ENCODE results near the gene YY1AP1. TPM values are rescaled to one million over a fixed set of nuclear protein-coding genes. Genes with fewer than 3 reads are reported as not detected.
"Not testable (repeated sequence)": the region's sequence is repeated elsewhere in the genome, so short reads cannot be mapped to it uniquely, and the experiment has no call there.

Gene YY1AP1
- total RNA-seq, 4 donors from 2014 or later: 79.1 to 6,578 (median 156) TPM

- no peak overlapping the region for H3K27ac ChIP-seq
- H3K4me1 ChIP-seq: no peaks in the 10 kb centered on the region
- intact Hi-C loops (cut with DNase I; ENCODE audit: low total_unique reads): no loop called here
- no peak for DNase-seq
- no peaks in the 10 kb centered on the region for H3K9me3 ChIP-seq
- no peaks in the 10 kb centered on the region for H3K27me3 ChIP-seq
- H3K36me3 ChIP-seq: no peaks in the 10 kb centered on the region
- TF ChIP-seq POLR2A (IDR thresholded peaks at IDR 0.05) (no peak), CTCF (IDR thresholded peaks at IDR 0.05) (no peak)
- no peak overlapping the region for H3K4me3 ChIP-seq
Measured at GRCh38 chr1:155717041-155717440, 28.5 kb upstream of the YY1AP1 start.

GRCh38 chr1:155715777-155716176, 27.2 kb upstream of the YY1AP1 start:
- no peak overlapping the region for H3K27ac ChIP-seq
- intact Hi-C loops (cut with DNase I; ENCODE audit: low total_unique reads): no loop called here
- no peaks in the 10 kb centered on the region for H3K36me3 ChIP-seq
- DNase-seq: no peak
- no peak overlapping the region for H3K4me3 ChIP-seq
- H3K27me3 ChIP-seq: no peaks in the 10 kb centered on the region
- TF ChIP-seq CTCF (IDR thresholded peaks at IDR 0.05) (no peak), POLR2A (IDR thresholded peaks at IDR 0.05) (no peak)
- H3K4me1 ChIP-seq: no peaks in the 10 kb centered on the region
- no peaks in the 10 kb centered on the region for H3K9me3 ChIP-seq

GRCh38 chr1:155715056-155715455, 26.5 kb upstream of the YY1AP1 start:
- H3K4me1 ChIP-seq; H3K9me3 ChIP-seq; H3K36me3 ChIP-seq; DNase-seq; H3K4me3 ChIP-seq; H3K27ac ChIP-seq; intact Hi-C loops (cut with DNase I; ENCODE audit: low total_unique reads); H3K27me3 ChIP-seq: not testable (repeated sequence)

GRCh38 chr1:155713075-155713474, 24.5 kb upstream of the YY1AP1 start:
- no peaks in the 10 kb centered on the region for H3K27me3 ChIP-seq
- intact Hi-C loops (cut with DNase I; ENCODE audit: low total_unique reads): no loop called here
- TF ChIP-seq POLR2A (IDR thresholded peaks at IDR 0.05) (no peak), CTCF (IDR thresholded peaks at IDR 0.05) (no peak)
- no peaks in the 10 kb centered on the region for H3K9me3 ChIP-seq
- no peaks in the 10 kb centered on the region for H3K4me1 ChIP-seq
- no peak overlapping the region for H3K4me3 ChIP-seq
- H3K36me3 ChIP-seq: no peaks in the 10 kb centered on the region
- DNase-seq: no peak
- no peak overlapping the region for H3K27ac ChIP-seq

- H3K27ac ChIP-seq, H3K27me3 ChIP-seq, DNase-seq: not testable (repeated sequence)
Measured at GRCh38 chr1:155712636-155713035, 24.1 kb upstream of the YY1AP1 start.

GRCh38 chr1:155711457-155711856, 22.9 kb upstream of the YY1AP1 start:
- DNase-seq; intact Hi-C loops (cut with DNase I; ENCODE audit: low total_unique reads); H3K4me1 ChIP-seq; H3K4me3 ChIP-seq; H3K27ac ChIP-seq; H3K27me3 ChIP-seq; H3K36me3 ChIP-seq; H3K9me3 ChIP-seq: not testable (repeated sequence)

More at GRCh38 chr1:155712636-155713035, 24.1 kb upstream of the YY1AP1 start:
- H3K4me1 ChIP-seq; H3K9me3 ChIP-seq; H3K36me3 ChIP-seq; intact Hi-C loops (cut with DNase I; ENCODE audit: low total_unique reads); H3K4me3 ChIP-seq: not testable (repeated sequence)

- Histone ChIP-seq H3K4me1 (no peaks in the 10 kb centered on the region), H3K27me3 (no peaks in the 10 kb centered on the region), H3K36me3 (no peaks in the 10 kb centered on the region), H3K27ac (no peak overlapping the region), H3K4me3 (no peak overlapping the region), H3K9me3 (no peaks in the 10 kb centered on the region)
- no peak for DNase-seq
- intact Hi-C loops (cut with DNase I; ENCODE audit: low total_unique reads): no loop called here
- TF ChIP-seq CTCF (IDR thresholded peaks at IDR 0.05) (no peak), POLR2A (IDR thresholded peaks at IDR 0.05) (no peak)
Measured at GRCh38 chr1:155709391-155709790, 20.8 kb upstream of the YY1AP1 start.
